GM23248 (cell line): ENCODE measurements around the gene NOCT. TPM values are rescaled to one million over a fixed set of nuclear protein-coding genes. Genes with fewer than 3 reads are reported as not detected.
A peak's percentile ranks its signal among the peaks of the same experiment; 100 is the strongest.

Experiments used
- DNase-seq: peaks from one replicate; pipeline ENCODE4 v3.0.0-alpha.2; 2015
- H2AFZ ChIP-seq: fragments of 200-600 bp; sonication (generic); 2 replicates; pipeline ENCODE4 v1.6.1; 2016; ENCODE audit warnings: antibody characterized with exemption
- H3F3A ChIP-seq: fragments of 200-600 bp; sonication (generic); 2 replicates; pipeline ENCODE4 v1.6.1; 2016; ENCODE audit warnings: mild to moderate bottlenecking, antibody characterized with exemption, mixed run types; ENCODE audit not compliant: insufficient read depth
- H3K27ac ChIP-seq: fragments of 200-600 bp; sonication (generic); 2 replicates; pipeline ENCODE4 v1.5.1; 2016; ENCODE audit warnings: mild to moderate bottlenecking
- H3K27me3 ChIP-seq: fragments of 200-600 bp; sonication (generic); replicated peaks from 2 replicates; pipeline ENCODE4 v1.6.1; 2016; ENCODE audit warnings: mild to moderate bottlenecking; ENCODE audit not compliant: insufficient read depth
- H3K36me3 ChIP-seq: fragments of 200-600 bp; sonication (generic); 2 replicates; pipeline ENCODE4 v1.6.1; 2016; ENCODE audit warnings: low read depth, mild to moderate bottlenecking
- H3K4me1 ChIP-seq: fragments of 200-600 bp; sonication (generic); 2 replicates; pipeline ENCODE4 v1.6.1; 2016; ENCODE audit warnings: mild to moderate bottlenecking; ENCODE audit not compliant: insufficient read depth
- H3K4me2 ChIP-seq: fragments of 200-600 bp; sonication (generic); one replicate; pipeline ENCODE4 v1.6.1; 2016; ENCODE audit warnings: mild to moderate bottlenecking; ENCODE audit not compliant: unreplicated experiment
- H3K4me3 ChIP-seq: fragments of 200-600 bp; sonication (generic); 2 replicates; pipeline ENCODE4 v1.5.1; 2016; ENCODE audit warnings: mild to moderate bottlenecking
- H3K79me2 ChIP-seq: fragments of 200-600 bp; sonication (generic); 2 replicates; pipeline ENCODE4 v1.6.1; 2016; ENCODE audit warnings: mild to moderate bottlenecking; ENCODE audit not compliant: insufficient read depth
- H3K9ac ChIP-seq: fragments of 200-600 bp; sonication (generic); 2 replicates; pipeline ENCODE4 v1.6.1; 2016; ENCODE audit warnings: mild to moderate bottlenecking
- H3K9me2 ChIP-seq: fragments of 200-600 bp; sonication (generic); 2 replicates; pipeline ENCODE4 v1.6.1; 2016; ENCODE audit warnings: mixed run types, mild to moderate bottlenecking, moderate library complexity; ENCODE audit not compliant: insufficient read depth
- H3K9me3 ChIP-seq: fragments of 200-600 bp; sonication (generic); one replicate; pipeline ENCODE4 v1.6.1; 2017; ENCODE audit warnings: low read depth
- H4K20me1 ChIP-seq: fragments of 200-600 bp; sonication (generic); 2 replicates; pipeline ENCODE4 v1.6.0; 2016; ENCODE audit not compliant: insufficient read depth
- EZH2 ChIP-seq: fragments of 200-600 bp; sonication (generic); IDR thresholded peaks from 2 replicates; pipeline ENCODE4 v1.6.1; 2018; ENCODE audit warnings: antibody characterized with exemption, mild to moderate bottlenecking; ENCODE audit not compliant: insufficient read depth, poor library complexity, severe bottlenecking
- EZH2phosphoT487 ChIP-seq: fragments of 200-600 bp; sonication (generic); IDR thresholded peaks from 2 replicates; pipeline ENCODE4 v1.6.1; 2018; ENCODE audit warnings: antibody characterized with exemption, moderate library complexity, mild to moderate bottlenecking, low read depth; ENCODE audit not compliant: insufficient read depth
- WGBS, 2 experiments: methylation state at CpG; one replicate each; pipeline ENCODE4 v1.1.6; 2015 to 2017; ENCODE audit warnings: low lambda C conversion rate in 2 of 2, low coverage in 1 of 2; ENCODE audit errors: missing lambda C conversion rate in 2 of 2; 5-methylcytosine and 5-hydroxymethylcytosine counted together
- in situ Hi-C: fragments of 300-500 bp; cut with MboI; formaldehyde crosslinking; loops from 2 replicates; pipeline ENCODE4 v1.15.0; 2020
- polyA plus RNA-seq: library from polyadenylated mRNA; unstranded; fragments of >200 nt; fragmentation: Nextera tagmentation; extraction: Ambion mirVana; gene quantifications from 2 replicates; pipeline ENCODE4 v1.2.1, GENCODE V29; 2016
- total RNA-seq: library from RNA; depleted of rRNA; stranded (reverse); fragments of >200 nt; shearing (Covaris generic); gene quantifications from 2 replicates; pipeline ENCODE4 v1.2.3, GENCODE V29; 2014

Gene NOCT
- total and polyA plus RNA-seq, 2 experiments from 2014 or later = 5.1 to 12.6 TPM

DNA sequence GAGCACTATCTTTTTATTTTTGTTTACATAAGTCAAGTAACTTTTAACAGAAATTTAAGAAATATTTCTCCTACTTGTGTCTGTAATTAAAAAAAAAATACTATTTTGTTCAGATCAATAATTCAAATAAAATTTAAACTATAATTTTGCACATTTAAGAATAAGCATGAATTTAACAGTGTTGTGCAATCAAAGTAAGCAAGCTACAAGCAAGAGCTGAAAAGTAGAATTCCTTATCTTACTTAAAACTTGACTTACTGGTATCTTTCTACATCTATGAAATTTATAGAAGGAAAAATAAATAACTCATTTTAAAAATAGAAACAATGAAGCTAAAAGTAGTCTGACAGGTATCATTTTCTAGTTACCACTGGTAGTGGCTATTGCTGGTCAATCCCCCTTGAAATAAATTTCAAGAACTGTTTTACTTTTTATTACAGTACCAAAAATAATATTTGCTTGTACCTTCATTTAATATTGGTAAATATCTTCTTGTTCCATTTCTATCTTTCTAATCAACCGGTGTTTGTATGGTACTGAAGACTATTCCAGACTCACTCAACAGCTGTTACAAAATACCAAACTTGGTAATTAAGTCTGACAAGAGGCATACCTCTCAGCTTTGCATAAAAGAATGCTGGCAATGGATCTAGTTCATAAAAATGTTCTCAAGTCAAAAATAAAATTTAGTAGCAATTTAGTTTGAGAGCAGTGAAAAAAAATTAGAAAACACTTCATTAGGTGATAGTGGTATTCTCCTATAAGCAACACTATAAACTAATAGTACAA is 62.2 kb downstream of the NOCT start:
- no peak overlapping the region for H2AFZ ChIP-seq
- no peaks in the 10 kb centered on the region for H3K9me2 ChIP-seq
- H3F3A ChIP-seq = peaks cover 18% of the 10 kb centered on the region; the same call in 1 of the 2 replicates
- no peaks in the 10 kb centered on the region; the same call in 1 of the 2 replicates for H4K20me1 ChIP-seq
- peaks cover 99% of the 10 kb centered on the region for H3K79me2 ChIP-seq
- H3K9ac ChIP-seq = no peak overlapping the region
- WGBS, 2 experiments = 88 to 100% methylated on average over 1 of the region's 1 CpG
- in situ Hi-C loops = no loop called here
- DNase-seq = no peak
- no peak overlapping the region for H3K4me2 ChIP-seq
- TF ChIP-seq EZH2 = no peak
- TF ChIP-seq EZH2phosphoT487 = no peak
- H3K36me3 ChIP-seq = peaks cover 6% of the 10 kb centered on the region; the same call in 1 of the 2 replicates
- no peak overlapping the region for H3K4me3 ChIP-seq
- peaks cover 23% of the 10 kb centered on the region for H3K4me1 ChIP-seq
- H3K27me3 ChIP-seq = no peaks in the 10 kb centered on the region
- no peaks in the 10 kb centered on the region for H3K9me3 ChIP-seq
- H3K27ac ChIP-seq = no peak overlapping the region

DNA sequence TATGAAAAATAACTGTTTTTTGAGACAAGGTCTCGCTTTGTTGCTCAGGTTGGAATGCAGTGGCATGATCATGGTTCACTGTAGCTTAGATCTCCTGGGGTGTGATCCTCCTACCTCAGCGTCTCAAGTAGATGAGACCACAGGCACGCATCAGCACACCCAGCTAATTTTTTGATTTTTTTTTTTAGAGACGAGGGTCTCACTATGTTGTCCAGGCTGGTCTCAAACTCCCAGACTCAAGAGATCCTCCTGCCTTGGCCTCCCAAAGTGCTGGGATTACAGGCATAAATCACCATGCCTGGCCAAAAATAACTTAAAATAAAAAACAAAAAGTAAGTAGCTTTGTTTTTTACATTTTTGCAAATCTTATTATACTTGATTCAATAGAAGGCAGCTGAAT is 63.3 kb downstream of the NOCT start:
- Histone ChIP-seq H2AFZ (no peak overlapping the region), H3K36me3 (no peaks in the 10 kb centered on the region), H3K9me2 (no peaks in the 10 kb centered on the region), H3K4me2 (no peak overlapping the region), H3K4me1 (peaks cover 23% of the 10 kb centered on the region), H3K9ac (no peak overlapping the region), H3K9me3 (no peaks in the 10 kb centered on the region), H4K20me1 (no peaks in the 10 kb centered on the region; the same call in 1 of the 2 replicates), H3K79me2 (peaks cover 87% of the 10 kb centered on the region), H3K27me3 (no peaks in the 10 kb centered on the region), H3K27ac (no peak overlapping the region), H3F3A (peaks cover 18% of the 10 kb centered on the region; the same call in 1 of the 2 replicates), H3K4me3 (no peak overlapping the region)
- TF ChIP-seq EZH2phosphoT487 (no peak), EZH2 (no peak)
- 83 to 88% methylated on average over 4 of the region's 4 CpGs for WGBS, 2 experiments
- DNase-seq = no peak
- in situ Hi-C loops = no loop called here

GRCh38 chr4:139082750-139083606 is 67.4 kb downstream of the NOCT start:
- 1 to 2% methylated on average over 38 of the region's 38 CpGs for WGBS, 2 experiments
- H3K4me1 ChIP-seq = peaks cover 28% of the 10 kb centered on the region
- H3K4me2 ChIP-seq = peak overlapping the region; percentile 87
- H3K9ac ChIP-seq = peak overlapping the region; percentile 94
- no peaks in the 10 kb centered on the region for H3K9me2 ChIP-seq
- in situ Hi-C loops = no loop called here
- no peaks in the 10 kb centered on the region; the same call in 1 of the 2 replicates for H4K20me1 ChIP-seq
- H3K9me3 ChIP-seq = no peaks in the 10 kb centered on the region
- H3K27me3 ChIP-seq = no peaks in the 10 kb centered on the region
- peak overlapping the region; percentile 90 for H3K4me3 ChIP-seq
- no peaks in the 10 kb centered on the region for H3K36me3 ChIP-seq
- TF ChIP-seq EZH2phosphoT487 (no peak), EZH2 (no peak)
- peak overlapping the region; percentile 86 for H2AFZ ChIP-seq
- H3K27ac ChIP-seq = peak overlapping the region; percentile 95
- peak; percentile 98 for DNase-seq
- peaks cover 31% of the 10 kb centered on the region for H3F3A ChIP-seq
- H3K79me2 ChIP-seq = peaks cover 47% of the 10 kb centered on the region

- WGBS, 2 experiments = 0 to 2% methylated on average over 24 to 27 of the region's 34 CpGs
- no peaks in the 10 kb centered on the region for H3K9me2 ChIP-seq
- peak; percentile 88 for DNase-seq
- no peaks in the 10 kb centered on the region; the same call in 1 of the 2 replicates for H4K20me1 ChIP-seq
- H3K27me3 ChIP-seq = no peaks in the 10 kb centered on the region
- peak overlapping the region; percentile 87 for H3K4me2 ChIP-seq
- peak overlapping the region; percentile 90 for H3K4me3 ChIP-seq
- no peaks in the 10 kb centered on the region for H3K9me3 ChIP-seq
- H3K27ac ChIP-seq = peak overlapping the region; percentile 95
- peaks cover 41% of the 10 kb centered on the region for H3K79me2 ChIP-seq
- in situ Hi-C loops = no loop called here
- peaks cover 31% of the 10 kb centered on the region for H3F3A ChIP-seq
- H3K4me1 ChIP-seq = peaks cover 28% of the 10 kb centered on the region
- TF ChIP-seq EZH2 (no peak), EZH2phosphoT487 (no peak)
- H3K9ac ChIP-seq = peak overlapping the region; percentile 94
- no peaks in the 10 kb centered on the region for H3K36me3 ChIP-seq
- peak overlapping the region; percentile 86 for H2AFZ ChIP-seq
Observed at GRCh38 chr4:139083607-139083955, 68.0 kb downstream of the NOCT start.
